CD4-positive, alpha-beta T cell (primary cell): ENCODE measurements around the gene POLR3GL. TPM values are rescaled to one million over a fixed set of nuclear protein-coding genes. Genes with fewer than 3 reads are reported as not detected.

Source experiments
- ATAC-seq: fragments of 200-7000 bp; cut with Tn5 transposase; one replicate; pipeline ENCODE4 v1.10.0; 2022; ENCODE audit warnings: mild to moderate bottlenecking; ENCODE audit not compliant: poor library complexity
- CTCF ChIA-PET: fragments of 350-600 bp; sonication (Branson Sonifier 250); formaldehyde crosslinking; loops from one replicate; lab custom pipeline; 2021; ENCODE audit warnings: antibody characterized with exemption, inconsistent platforms; lab: Charles Lee
- POLR2A ChIA-PET: fragments of 350-600 bp; sonication (Branson Sonifier 250); formaldehyde crosslinking; loops from one replicate; lab custom pipeline; 2021; ENCODE audit warnings: antibody characterized with exemption, inconsistent platforms; lab: Charles Lee
- DNase-seq, 14 experiments: peaks; one replicate each; pipeline ENCODE4 v3.0.0-alpha.2; 2013 to 2020; ENCODE audit warnings: mixed read lengths in 2 of 14
- H3K27ac ChIP-seq, 2 donors: one replicate each; pipeline versions ENCODE4 v1.5.1 to v1.7.0; 2013; ENCODE audit warnings: low read length in 2 of 2, low read depth in 1 of 2, mild to moderate bottlenecking in 1 of 2
- H3K27me3 ChIP-seq, 2 experiments: 1 replicate in 1 of 2; 2 replicates in 1 of 2; pipeline versions ENCODE4 v1.6.1 to v1.7.0; 2013; ENCODE audit warnings: low read length in 2 of 2, control low read depth in 1 of 2, mild to moderate bottlenecking in 1 of 2, moderate library complexity in 1 of 2; ENCODE audit not compliant: insufficient read depth in 2 of 2, control insufficient read depth in 1 of 2
- H3K36me3 ChIP-seq: one replicate; pipeline ENCODE4 v1.6.1; 2013; ENCODE audit warnings: low read length, control low read depth; ENCODE audit not compliant: insufficient read depth
- H3K4me1 ChIP-seq: one replicate; pipeline ENCODE4 v1.6.1; 2013; ENCODE audit warnings: low read length, control low read depth; ENCODE audit not compliant: insufficient read depth
- H3K4me3 ChIP-seq: one replicate; pipeline ENCODE4 v1.5.1; 2013; ENCODE audit warnings: mild to moderate bottlenecking, low read length, moderate library complexity
- H3K9me3 ChIP-seq, 2 experiments: 1 replicate in 1 of 2; 2 replicates in 1 of 2; pipeline versions ENCODE4 v1.6.1 to v1.7.0; 2013; ENCODE audit warnings: low read length in 2 of 2, mild to moderate bottlenecking in 2 of 2, control low read depth in 1 of 2, moderate library complexity in 1 of 2; ENCODE audit not compliant: control insufficient read depth in 1 of 2, insufficient read depth in 1 of 2
- H3K27ac Mint-ChIP-seq: one replicate; pipeline ENCODE4 v1.8.0; 2020; ENCODE audit warnings: mixed read lengths
- H3K27me3 Mint-ChIP-seq: one replicate; pipeline ENCODE4 v1.8.0; 2021; ENCODE audit warnings: mixed read lengths
- H3K36me3 Mint-ChIP-seq: one replicate; pipeline ENCODE4 v1.8.0; 2021; ENCODE audit warnings: low read depth, mixed read lengths
- H3K4me1 Mint-ChIP-seq: one replicate; pipeline ENCODE4 v1.8.0; 2021; ENCODE audit warnings: low read depth, mixed read lengths
- H3K4me3 Mint-ChIP-seq: one replicate; pipeline ENCODE4 v1.8.0; 2020; ENCODE audit warnings: mild to moderate bottlenecking, mixed read lengths
- H3K9me3 Mint-ChIP-seq: one replicate; pipeline ENCODE4 v1.8.0; 2020; ENCODE audit warnings: mixed read lengths
- CTCF ChIP-seq: fragments of 200-600 bp; IDR thresholded peaks from one replicate; pipeline ENCODE4 v1.8.0; 2022; ENCODE audit warnings: antibody characterized with exemption, mild to moderate bottlenecking
- intact Hi-C, 2 experiments: fragments of 100-400 bp; cut with DNase I in 1 of 2; cut with micrococcal nuclease in 1 of 2; formaldehyde crosslinking; loops; one replicate each; pipeline versions ENCODE4 v1.15.1 to v1.9.0; 2023 to 2025; cut with DNase I, micrococcal nuclease
- polyA plus RNA-seq, 2 donors: library from polyadenylated mRNA; unstranded; fragments of 120-200 nt; gene quantifications; one replicate each; pipeline ENCODE4 v1.2.1, GENCODE V29; 2013
- total RNA-seq, 174 experiments: library from RNA in 2 of 174; stranded (reverse) in 2 of 174; gene quantifications; one replicate each; pipeline ENCODE4 v1.2.3 and lab custom pipeline; 2021 to 2026

Gene POLR3GL, protein sequence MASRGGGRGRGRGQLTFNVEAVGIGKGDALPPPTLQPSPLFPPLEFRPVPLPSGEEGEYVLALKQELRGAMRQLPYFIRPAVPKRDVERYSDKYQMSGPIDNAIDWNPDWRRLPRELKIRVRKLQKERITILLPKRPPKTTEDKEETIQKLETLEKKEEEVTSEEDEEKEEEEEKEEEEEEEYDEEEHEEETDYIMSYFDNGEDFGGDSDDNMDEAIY
- 10 to 100 TPM; 17.2 to 17.8 TPM for total RNA-seq
- 72.3 TPM for polyA plus RNA-seq (2013, experiment 1 of 2)
- polyA plus RNA-seq (2013, experiment 2 of 2) = 70.8 TPM
- total RNA-seq (lab: John Stamatoyannopoulos, UW) = 2.8 to 32.6 (median 18.2) reads per million in 172 experiments

- no peak for TF ChIP-seq CTCF
- CTCF ChIA-PET = interaction anchor here (0.8 to 5.4 kb wide), 8 partner anchors 14 to 119 kb away, joined by 3 to 40 read pairs (median 8); partner anchors contain the start of genes NUDT17 and RBM8A
Measured at GRCh38 chr1:145964328-145965118, at the start of gene POLR3GL, which contains the start of gene ANKRD34A. TSS of gene POLR3GL (plus strand) at chr1:145964690. CDS start at chr1:145974866, 10,176 bp downstream. TSS of gene ANKRD34A (minus strand) at chr1:145964575. CDS start at chr1:145961759, 2,816 bp downstream.

DNA sequence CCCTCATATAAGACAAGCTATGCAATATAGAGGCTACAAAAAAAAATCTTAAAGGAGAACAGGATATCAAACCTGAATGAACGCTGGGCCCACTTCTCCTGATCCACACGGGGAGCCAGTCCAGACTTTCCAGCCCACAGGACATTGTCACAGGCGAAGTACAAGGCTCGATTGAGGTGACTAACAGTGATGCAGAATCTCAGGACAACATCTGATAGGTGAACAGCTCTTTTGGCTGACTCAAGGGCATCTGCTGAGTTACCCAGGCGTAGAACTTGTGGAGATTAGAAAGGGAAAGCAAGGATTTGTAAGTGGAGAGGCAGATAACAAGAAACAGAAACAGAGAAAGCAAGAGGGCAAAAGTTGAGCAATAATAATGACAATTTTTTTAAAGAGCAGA lies 47.7 kb upstream of the POLR3GL start:
- H3K4me3 Mint-ChIP-seq = peak overlapping the region; percentile 86
- POLR2A ChIA-PET = interaction anchor here (1.0 to 4.4 kb wide), 3 partner anchors 41 to 58 kb away, joined by 3 to 61 read pairs (median 37); partner anchors contain the start of genes ANKRD34A, LIX1L, PIAS3 and POLR3GL
- no peaks in the 10 kb centered on the region for H3K9me3 Mint-ChIP-seq
- peaks cover 30% of the 10 kb centered on the region for H3K36me3 ChIP-seq
- peak overlapping the region; percentile 69 for H3K27ac Mint-ChIP-seq
- H3K27me3 ChIP-seq = no peaks in the 10 kb centered on the region
- H3K27ac ChIP-seq = no peak overlapping the region
- DNase-seq (no peak), ATAC-seq (no peak)
- H3K4me1 Mint-ChIP-seq = peaks cover 47% of the 10 kb centered on the region
- TF ChIP-seq CTCF = no peak
- no peak overlapping the region for H3K4me3 ChIP-seq
- H3K36me3 Mint-ChIP-seq = peaks cover 76% of the 10 kb centered on the region
- no peaks in the 10 kb centered on the region for H3K27me3 Mint-ChIP-seq
- H3K9me3 ChIP-seq = no peaks in the 10 kb centered on the region
- intact Hi-C loops = loop anchor here (2.0 to 5.0 kb wide), 4 partner anchors 30 to 91 kb away; partner anchors contain the start of genes LIX1L (in 2 of the 2) and PIAS3 (in 1 of the 2)
- CTCF ChIA-PET = interaction anchor here (1.0 kb wide), 1 partner anchor 11 kb away, joined by 5 read pairs; the partner anchor contains the start of gene RBM8A
- peaks cover 31% of the 10 kb centered on the region for H3K4me1 ChIP-seq

More at GRCh38 chr1:145964328-145965118, at the start of gene POLR3GL, which contains the start of gene ANKRD34A:
- intact Hi-C loops = loop anchor here (2.0 to 5.0 kb wide), 3 partner anchors 33 to 137 kb away; partner anchors contain the start of genes RBM8A (in 1 of the 2) and TXNIP (in 1 of the 2)
- peak; percentile 75 to 96 (median 88) for DNase-seq
- peaks cover 55% of the 10 kb centered on the region for H3K4me1 ChIP-seq
- peak within 1 kb of the TSS; percentile 94 for H3K27ac Mint-ChIP-seq
- POLR2A ChIA-PET = interaction anchor here (0.6 to 6.2 kb wide), 26 partner anchors 8 to 140 kb away, joined by 3 to 154 read pairs (median 6); partner anchors contain the start of genes LIX1L, NUDT17, PEX11B and PIAS3
- peaks cover 15% of the 10 kb centered on the region for H3K36me3 Mint-ChIP-seq
- peak within 1 kb of the TSS; percentile 58 to 62 for H3K27ac ChIP-seq
- H3K4me1 Mint-ChIP-seq = peaks cover 55% of the 10 kb centered on the region
- H3K9me3 ChIP-seq = peaks cover 0 to 4% of the 10 kb centered on the region in 2 experiments
- no peaks in the 10 kb centered on the region for H3K27me3 Mint-ChIP-seq
- peak within 1 kb of the TSS; percentile 94 for H3K4me3 Mint-ChIP-seq
- no peaks in the 10 kb centered on the region for H3K36me3 ChIP-seq
- H3K27me3 ChIP-seq = no peaks in the 10 kb centered on the region
- peak; percentile 90 for ATAC-seq
- H3K9me3 Mint-ChIP-seq = no peaks in the 10 kb centered on the region
- peak within 1 kb of the TSS; percentile 72 for H3K4me3 ChIP-seq
